Endometrial microvascular endothelial cells (primary cell): ENCODE results near the gene PAX7. TPM values are rescaled to one million over a fixed set of nuclear protein-coding genes. Genes with fewer than 3 reads are reported as not detected.
"Not testable (repeated sequence)": the region's sequence is repeated elsewhere in the genome, so short reads cannot be mapped to it uniquely, and the experiment has no call there.

Experiments
- in situ Hi-C: cut with HindIII; loops from 2 replicates; pipeline ENCODE4 v1.10.0; 2017; ENCODE audit warnings: low sequenced_read_pairs, low pct_unique_long_range_greater_than_20kb; ENCODE audit errors: inconsistent ontology term
- total RNA-seq: library from RNA; depleted of rRNA; stranded (reverse); fragments of >200 nt; gene quantifications from one replicate; pipeline ENCODE4 v1.2.3, GENCODE V29; 2015; ENCODE audit errors: inconsistent ontology term

Gene PAX7
- total RNA-seq, 1 donor from 2014 or later: not detected

GRCh38 chr1:18738126-18738525 is 107.5 kb downstream of the PAX7 start:
- in situ Hi-C loops: no loop called here

GRCh38 chr1:18738617-18739016 is 108.0 kb downstream of the PAX7 start:
- in situ Hi-C loops: no loop called here

GRCh38 chr1:18739408-18739807 is 108.8 kb downstream of the PAX7 start:
- in situ Hi-C loops: no loop called here

- in situ Hi-C loops: no loop called here
Observed at GRCh38 chr1:18739897-18740296, 109.3 kb downstream of the PAX7 start.

GRCh38 chr1:18740617-18741016 is 110.0 kb downstream of the PAX7 start:
- in situ Hi-C loops: no loop called here

- in situ Hi-C loops: no loop called here
Observed at GRCh38 chr1:18743233-18743632, 112.6 kb downstream of the PAX7 start.

GRCh38 chr1:18744381-18744780 is 113.7 kb downstream of the PAX7 start:
- in situ Hi-C loops: not testable (repeated sequence)

GRCh38 chr1:18746981-18747380 is 116.3 kb downstream of the PAX7 start:
- in situ Hi-C loops: no loop called here

GRCh38 chr1:18747671-18748070 is 117.0 kb downstream of the PAX7 start:
- in situ Hi-C loops: no loop called here

GRCh38 chr1:18748435-18748834 is 117.8 kb downstream of the PAX7 start:
- in situ Hi-C loops: no loop called here

- in situ Hi-C loops: no loop called here
Observed at GRCh38 chr1:18749569-18749968, 118.9 kb downstream of the PAX7 start.

- in situ Hi-C loops: no loop called here
Observed at GRCh38 chr1:18750600-18750999, 120.0 kb downstream of the PAX7 start.

- in situ Hi-C loops: no loop called here
Observed at GRCh38 chr1:18751425-18751824, 120.8 kb downstream of the PAX7 start.

- in situ Hi-C loops: no loop called here
Observed at GRCh38 chr1:18752409-18752808, 121.8 kb downstream of the PAX7 start.

GRCh38 chr1:18760156-18760555 is 129.5 kb downstream of the PAX7 start:
- in situ Hi-C loops: no loop called here

- in situ Hi-C loops: no loop called here
Observed at GRCh38 chr1:18761948-18762840, 131.5 kb downstream of the PAX7 start.

GRCh38 chr1:18764362-18764761 is 133.7 kb downstream of the PAX7 start:
- in situ Hi-C loops: no loop called here

- in situ Hi-C loops: no loop called here
Observed at GRCh38 chr1:18765725-18766124, 135.1 kb downstream of the PAX7 start.

- in situ Hi-C loops: no loop called here
Observed at GRCh38 chr1:18766328-18766727, 135.7 kb downstream of the PAX7 start.

GRCh38 chr1:18767576-18767975 is 136.9 kb downstream of the PAX7 start:
- in situ Hi-C loops: not testable (repeated sequence)

- in situ Hi-C loops: no loop called here
Observed at GRCh38 chr1:18768086-18768485, 137.4 kb downstream of the PAX7 start.
